HK-2 (cell line): ENCODE results near the gene MUCL3.
"Not testable (repeated sequence)": the region's sequence is repeated elsewhere in the genome, so short reads cannot be mapped to it uniquely, and the experiment has no call there.

ENCODE experiments used
- DNase-seq: peaks from one replicate; pipeline ENCODE4 v3.0.0-alpha.2; 2018; ENCODE audit not compliant: unreplicated experiment

MUCL3 gene

DNA sequence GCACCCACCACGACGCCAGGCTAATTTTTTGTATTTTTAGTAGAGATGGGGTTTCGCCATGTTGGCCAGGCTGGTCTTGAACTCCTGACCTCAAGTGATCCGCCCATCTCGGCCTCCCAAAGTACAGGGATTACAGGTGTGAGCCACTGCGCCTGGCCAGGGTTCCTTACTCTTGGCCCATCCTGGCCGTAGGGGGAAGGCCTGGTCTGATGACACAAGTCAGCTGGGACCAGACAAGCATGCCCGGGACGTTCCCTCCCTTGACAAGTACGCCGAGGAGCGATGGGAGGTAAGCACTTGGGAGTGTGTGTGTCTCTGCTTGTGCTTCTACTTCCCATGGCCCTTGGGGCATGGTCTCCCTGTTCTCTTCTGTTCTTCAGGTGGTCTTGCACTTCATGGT, 30.3 kb upstream of the MUCL3 start:
- not testable (repeated sequence) for DNase-seq

GRCh38 chr6:30912746-30913520, 27.8 kb upstream of the MUCL3 start:
- no peak for DNase-seq

DNA sequence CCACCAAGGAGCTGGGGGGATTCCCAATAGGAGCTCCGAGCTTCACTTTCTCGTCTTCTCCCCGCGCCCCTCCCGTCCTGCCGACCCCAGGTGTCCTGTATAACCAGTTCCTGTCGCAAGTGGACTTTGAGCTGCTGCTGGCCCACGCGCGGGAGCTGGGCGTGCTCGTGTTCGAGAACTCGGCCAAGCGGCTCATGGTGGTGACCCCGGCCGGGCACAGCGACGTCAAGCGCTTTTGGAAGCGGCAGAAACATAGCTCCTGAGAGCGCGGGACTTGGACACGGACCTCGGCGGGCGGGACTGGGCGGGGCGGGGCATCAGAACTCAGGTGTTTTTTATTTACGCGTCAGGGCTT, 27.1 kb upstream of the MUCL3 start:
- DNase-seq: no peak

DNA sequence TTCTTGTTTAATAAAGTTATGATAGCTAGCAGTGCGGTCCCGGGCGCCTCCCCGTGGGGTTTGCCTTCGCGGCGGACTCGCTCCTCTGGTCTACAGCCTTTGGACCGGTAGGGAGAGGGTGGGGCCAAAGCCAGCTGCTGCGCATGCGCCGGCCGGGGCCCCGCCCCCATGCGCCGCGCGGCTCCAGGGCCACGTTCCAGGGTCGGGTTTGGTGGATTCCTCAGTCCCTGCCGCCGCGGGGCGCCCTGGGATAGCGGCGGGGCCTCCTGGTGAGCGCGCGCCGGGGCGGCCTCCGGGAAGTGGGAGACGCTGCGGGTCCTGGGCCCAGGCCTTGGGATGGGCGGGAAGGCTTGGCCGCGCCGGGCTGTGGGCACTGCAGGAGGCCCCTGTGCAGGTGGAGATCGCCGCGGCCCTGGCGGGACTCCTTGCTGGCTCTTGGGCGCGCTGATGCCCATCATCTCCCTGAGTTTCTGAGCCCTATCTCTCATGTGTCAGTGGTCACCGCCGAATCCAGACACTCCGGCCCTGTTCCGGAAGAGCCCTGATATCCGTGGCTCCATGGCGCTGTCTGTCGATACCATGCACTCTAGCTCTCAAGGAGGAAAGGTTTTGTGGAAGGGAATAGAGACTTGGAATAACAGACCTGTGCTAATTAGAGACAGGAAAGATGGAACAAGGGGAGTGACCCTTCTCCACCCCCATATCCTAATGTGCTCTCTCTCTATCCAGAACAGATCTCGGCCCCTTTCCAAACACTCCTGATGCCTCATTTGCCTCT, 26.5 kb upstream of the MUCL3 start, which contains the start of gene VARS2:
TSS of gene VARS2 (plus strand) at position 163 of the 778 bp plus-strand sequence. CDS start at position 762, 599 bp downstream.
- peak; percentile 92 for DNase-seq

- DNase-seq: no peak
Observed at GRCh38 chr6:30914854-30915590, 25.8 kb upstream of the MUCL3 start.

DNA sequence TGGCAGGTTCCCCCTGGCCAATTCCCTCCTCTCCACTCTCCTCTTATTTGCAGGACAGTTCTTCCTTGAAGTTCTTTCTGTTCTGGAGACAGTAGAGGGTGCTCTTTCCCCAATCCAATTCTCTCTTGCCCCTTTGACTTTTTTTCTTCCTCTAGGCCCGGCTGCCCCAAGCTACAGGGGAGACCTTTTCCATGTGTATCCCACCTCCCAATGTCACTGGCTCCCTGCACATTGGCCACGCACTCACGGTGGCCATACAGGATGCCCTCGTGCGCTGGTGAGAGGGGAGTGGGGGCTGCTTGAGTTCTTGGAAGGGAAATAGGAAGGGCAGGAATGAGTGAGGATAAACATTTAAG, 25.2 kb upstream of the MUCL3 start:
- no peak for DNase-seq

DNA sequence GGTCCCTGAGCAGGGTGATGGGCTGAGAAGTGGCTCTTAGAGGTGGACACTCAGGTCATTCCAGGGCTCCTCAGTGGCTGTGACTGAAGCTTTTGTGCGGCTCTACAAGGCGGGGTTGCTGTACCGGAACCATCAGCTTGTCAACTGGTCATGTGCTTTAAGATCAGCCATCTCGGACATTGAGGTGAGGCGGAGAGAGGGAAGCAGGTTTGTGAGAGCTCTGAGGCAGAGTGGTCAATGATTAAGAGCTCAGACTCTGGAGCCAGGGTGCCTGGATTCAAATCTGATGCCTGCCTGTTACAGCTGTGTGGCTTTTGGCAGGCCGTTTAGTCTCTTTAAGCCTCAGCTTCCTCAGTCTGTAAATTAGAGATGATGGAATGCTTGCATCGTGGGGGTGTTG, 23.7 kb upstream of the MUCL3 start:
- no peak for DNase-seq

- no peak for DNase-seq
Observed at GRCh38 chr6:30917487-30917886, 23.3 kb upstream of the MUCL3 start.

GRCh38 chr6:30918670-30919069, 22.1 kb upstream of the MUCL3 start:
- DNase-seq: no peak

DNA sequence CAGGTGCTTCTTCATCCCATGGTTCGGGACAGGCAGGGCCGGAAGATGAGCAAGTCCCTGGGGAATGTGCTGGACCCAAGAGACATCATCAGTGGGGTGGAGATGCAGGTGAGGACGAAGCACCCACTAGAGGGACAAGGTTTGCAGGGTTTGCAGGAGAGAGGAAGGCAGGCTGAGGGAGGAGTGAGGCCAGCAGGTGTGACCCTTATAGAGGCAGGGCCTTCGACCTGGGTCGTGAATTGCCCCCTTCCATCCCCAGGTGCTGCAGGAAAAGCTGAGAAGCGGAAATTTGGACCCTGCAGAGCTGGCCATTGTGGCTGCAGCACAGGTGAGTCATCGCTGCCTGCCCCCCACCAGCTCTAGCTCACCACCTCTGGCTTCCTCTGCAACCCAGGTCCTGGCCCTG, 18.3 kb upstream of the MUCL3 start:
- no peak for DNase-seq

DNA sequence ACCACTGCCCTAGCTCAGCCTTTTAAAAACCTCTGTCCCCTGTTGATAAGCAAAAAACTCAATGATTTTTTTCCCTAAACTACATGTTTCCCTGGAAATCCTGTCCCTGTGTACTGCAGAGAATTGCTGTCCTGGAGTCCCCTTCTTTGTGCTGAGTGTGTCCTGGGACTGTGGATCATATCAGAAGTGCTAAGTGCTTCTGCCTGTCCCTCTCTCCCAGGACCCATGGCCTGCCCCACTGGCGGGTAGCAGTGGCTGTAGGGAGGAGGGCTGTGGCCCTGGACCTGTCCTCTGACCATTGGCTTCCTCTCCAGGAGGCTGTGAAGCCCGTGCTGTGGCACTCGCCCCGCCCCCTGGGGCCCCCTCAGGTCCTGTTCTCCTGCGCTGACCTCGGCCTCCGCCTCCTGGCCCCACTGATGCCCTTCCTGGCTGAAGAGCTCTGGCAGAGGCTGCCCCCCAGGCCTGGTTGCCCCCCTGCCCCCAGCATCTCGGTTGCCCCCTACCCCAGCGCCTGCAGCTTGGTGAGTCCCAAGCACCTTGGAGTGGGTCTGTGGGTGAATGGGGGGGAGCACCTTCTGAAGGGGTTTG, 16.6 kb upstream of the MUCL3 start:
- not testable (repeated sequence) for DNase-seq

DNA sequence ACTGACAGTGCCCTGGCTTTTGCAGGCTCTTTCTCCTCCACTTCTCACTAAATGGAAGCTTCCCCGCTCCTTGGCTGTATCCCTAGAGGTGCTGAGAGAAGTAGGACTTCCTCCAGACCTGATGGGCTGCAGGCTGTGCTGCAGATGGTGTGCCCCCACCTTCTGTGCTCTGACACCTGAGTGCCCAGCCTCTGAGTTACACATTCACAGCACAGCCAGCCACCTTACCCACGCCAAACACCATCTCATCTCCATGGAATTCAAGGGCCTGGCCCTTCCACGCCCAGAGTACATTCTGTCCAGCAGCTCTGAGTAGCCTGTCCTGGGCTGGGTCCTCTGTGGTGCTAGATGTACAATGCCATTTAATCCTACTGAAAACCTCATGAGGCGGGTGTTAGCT, 14.1 kb upstream of the MUCL3 start:
- DNase-seq: peak; percentile 68

- not testable (repeated sequence) for DNase-seq
Observed at GRCh38 chr6:30927080-30927479, 13.7 kb upstream of the MUCL3 start.

GRCh38 chr6:30928677-30929076, 12.1 kb upstream of the MUCL3 start:
- no peak for DNase-seq

GRCh38 chr6:30930506-30930905, 10.3 kb upstream of the MUCL3 start:
- DNase-seq: no peak

DNA sequence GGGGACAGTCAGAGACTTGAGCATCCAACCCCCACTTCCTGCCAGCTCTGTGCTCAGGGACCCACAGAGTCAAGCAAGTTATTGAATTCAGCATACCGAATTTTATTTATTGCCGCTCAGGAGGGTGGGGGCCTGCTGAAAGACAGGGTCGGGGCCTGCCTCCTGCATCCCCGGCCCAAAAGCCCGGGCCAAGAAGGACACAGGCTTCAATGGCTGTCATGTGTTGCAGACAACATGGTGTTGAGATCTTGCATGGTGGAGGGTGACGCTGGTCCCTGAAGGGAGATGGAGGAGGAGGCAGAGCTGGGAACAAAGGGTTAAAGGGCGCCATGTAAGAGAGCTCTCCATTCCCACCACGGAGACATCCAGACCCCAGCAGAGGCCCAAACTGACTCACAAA, 9.5 kb upstream of the MUCL3 start:
- DNase-seq: no peak

GRCh38 chr6:30931969-30932645, 8.7 kb upstream of the MUCL3 start, which contains the start of gene SFTA2:
SFTA2 (minus strand) TSS chr6:30932170; CDS start chr6:30932096, 74 bp downstream.
- no peak for DNase-seq

DNA sequence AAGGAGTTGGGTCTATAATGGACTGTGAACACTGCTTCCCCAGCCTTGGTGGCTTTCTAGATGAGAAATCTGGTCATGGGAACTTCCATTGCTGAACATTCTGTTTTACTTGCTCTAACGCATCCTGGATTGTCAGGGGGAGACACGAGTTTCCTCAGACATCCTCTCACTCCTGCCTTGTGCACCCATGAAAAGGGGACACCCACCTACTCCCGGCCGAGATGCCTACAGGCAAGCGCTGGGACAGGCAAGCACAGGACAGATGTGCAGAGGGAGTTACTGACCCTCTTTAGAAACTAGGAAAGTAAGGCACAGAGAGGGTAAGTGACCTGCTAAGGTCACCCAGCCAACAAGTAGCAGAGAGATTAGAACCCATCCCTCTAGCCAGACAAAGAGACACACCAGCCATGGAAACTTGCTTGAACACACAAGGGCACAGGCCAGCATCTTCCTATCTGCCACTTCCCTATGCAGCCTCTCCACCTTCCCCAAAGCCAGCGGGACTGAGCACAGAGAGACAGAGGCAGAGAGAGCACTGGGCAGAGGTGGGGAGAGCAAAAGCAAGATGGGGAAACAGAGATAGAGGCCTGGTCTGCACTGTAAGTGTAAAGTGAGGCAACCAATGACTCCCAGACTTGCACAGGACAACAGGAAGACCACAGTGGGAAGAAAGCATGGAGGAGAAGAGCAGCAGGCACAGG, 8.0 kb upstream of the MUCL3 start:
- DNase-seq: no peak

DNA sequence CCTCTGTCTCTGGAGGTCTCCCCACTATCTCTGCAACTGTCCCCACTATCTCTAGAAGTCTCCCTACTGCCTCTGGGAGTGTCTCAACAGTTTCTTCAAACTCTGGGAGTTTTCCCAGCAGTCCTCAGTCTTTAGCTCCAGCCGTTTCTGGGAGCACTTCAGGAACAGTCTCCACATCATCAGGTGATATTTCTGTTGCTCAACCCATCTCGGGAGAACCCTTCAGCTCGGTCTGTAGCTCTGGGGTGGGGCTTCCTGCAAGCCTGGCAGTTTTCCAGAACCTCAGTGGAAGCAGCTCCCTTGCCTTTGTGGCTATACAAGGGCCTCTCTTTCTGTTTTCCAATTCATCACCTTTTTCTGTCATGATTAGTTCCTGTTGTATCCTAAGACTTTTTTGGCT, 5.8 kb upstream of the MUCL3 start:
- no peak for DNase-seq

GRCh38 chr6:30937265-30937664, 3.5 kb upstream of the MUCL3 start:
- DNase-seq: no peak

DNA sequence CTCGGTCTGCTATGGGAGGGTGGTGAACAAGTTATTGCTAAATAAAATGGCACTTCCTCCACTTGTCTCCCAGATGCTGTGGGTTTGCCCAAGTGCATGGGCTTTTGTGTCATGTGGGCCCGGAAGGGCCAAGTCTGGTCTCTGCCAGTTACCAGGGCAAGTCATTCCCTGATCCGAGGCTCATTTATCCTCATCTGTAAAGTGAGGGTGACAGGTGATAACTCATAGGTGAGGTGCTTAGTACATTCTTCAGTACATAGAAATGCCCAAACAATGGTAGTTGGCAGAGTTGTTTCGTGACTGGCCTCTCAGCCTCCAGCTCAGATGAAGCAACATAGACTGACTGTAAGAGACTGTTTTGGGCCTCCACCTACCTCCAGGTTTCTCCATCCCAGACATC, 2.0 kb upstream of the MUCL3 start:
- DNase-seq: no peak
